HG03521 (cell line): ENCODE measurements around the gene C3orf52.
A peak's percentile ranks its signal among the peaks of the same experiment; 100 is the strongest.

Experiments used
- ATAC-seq: cut with Tn5 transposase; IDR thresholded peaks from one replicate; pipeline ENCODE4 v1.9.1; 2021; ENCODE audit warnings: mild to moderate bottlenecking, moderate library complexity; ENCODE audit not compliant: unreplicated experiment

The C3orf52 gene

GRCh38 chr3:112134335-112135124, 48.3 kb downstream of the C3orf52 start:
- ATAC-seq: no peak

- ATAC-seq: no peak
Observed at GRCh38 chr3:112136046-112136445, 49.9 kb downstream of the C3orf52 start.

GRCh38 chr3:112136959-112137693, 50.9 kb downstream of the C3orf52 start:
- ATAC-seq: no peak

- no peak for ATAC-seq
Observed at GRCh38 chr3:112137781-112138180, 51.6 kb downstream of the C3orf52 start.

- ATAC-seq: no peak
Observed at GRCh38 chr3:112138219-112138969, 52.2 kb downstream of the C3orf52 start.

- ATAC-seq: no peak
Observed at GRCh38 chr3:112140584-112140983, 54.4 kb downstream of the C3orf52 start.

- no peak for ATAC-seq
Observed at GRCh38 chr3:112141293-112141692, 55.1 kb downstream of the C3orf52 start.

GRCh38 chr3:112143251-112143650, 57.1 kb downstream of the C3orf52 start:
- no peak for ATAC-seq

- ATAC-seq: no peak
Observed at GRCh38 chr3:112143689-112144088, 57.5 kb downstream of the C3orf52 start.

GRCh38 chr3:112149136-112149535, 62.9 kb downstream of the C3orf52 start:
- no peak for ATAC-seq

- ATAC-seq: peak; percentile 58
Observed at GRCh38 chr3:112167758-112168157, 81.6 kb downstream of the C3orf52 start.
